WTC11 (cell line): ENCODE measurements around the gene CPT1C. TPM values are rescaled to one million over a fixed set of nuclear protein-coding genes. Genes with fewer than 3 reads are reported as not detected.

Experiments used
- ATAC-seq: fragments of 200-7000 bp; cut with Tn5 transposase; 2 replicates; pipeline ENCODE4 v1.10.0; 2021; ENCODE audit warnings: mild to moderate bottlenecking, moderate library complexity
- CTCF ChIA-PET: fragments of 300-600 bp; sonication (Branson Sonifier 250); formaldehyde crosslinking; loops from one replicate; lab custom pipeline; 2021; ENCODE audit warnings: antibody characterized with exemption; lab: Charles Lee
- POLR2A ChIA-PET: fragments of 350-600 bp; sonication (Branson Sonifier 250); formaldehyde crosslinking; loops from one replicate; lab custom pipeline; 2021; ENCODE audit warnings: antibody characterized with exemption; lab: Charles Lee
- DNase-seq: peaks from one replicate; pipeline ENCODE4 v3.0.0; 2021; ENCODE audit warnings: low spot score
- H3K27ac Mint-ChIP-seq: 2 replicates; pipeline ENCODE4 v1.8.0; 2021; ENCODE audit warnings: mixed read lengths
- H3K27me3 Mint-ChIP-seq: 2 replicates; pipeline ENCODE4 v1.8.0; 2021; ENCODE audit warnings: low read depth, mild to moderate bottlenecking, moderate library complexity, mixed read lengths
- H3K36me3 Mint-ChIP-seq: 2 replicates; pipeline ENCODE4 v1.8.0; 2021; ENCODE audit warnings: mixed read lengths
- H3K4me1 Mint-ChIP-seq: 2 replicates; pipeline ENCODE4 v1.8.0; 2022; ENCODE audit warnings: mixed read lengths
- H3K4me3 Mint-ChIP-seq: 2 replicates; pipeline ENCODE4 v1.8.0; 2021; ENCODE audit warnings: mild to moderate bottlenecking, moderate library complexity, mixed read lengths
- H3K9me3 Mint-ChIP-seq: 2 replicates; pipeline ENCODE4 v1.8.0; 2021; ENCODE audit warnings: mixed read lengths
- ATF1 ChIP-seq: sonication (generic); formaldehyde crosslinking; IDR thresholded peaks from 2 replicates; pipeline ENCODE4 v1.8.1; 2023; ENCODE audit warnings: mild to moderate bottlenecking, moderate library complexity, missing genetic modification reagents
- ELF4 ChIP-seq: sonication (generic); formaldehyde crosslinking; IDR thresholded peaks from 2 replicates; pipeline ENCODE4 v1.8.1; 2022; ENCODE audit warnings: low read depth, mild to moderate bottlenecking, moderate library complexity, missing genetic modification reagents
- IRF1 ChIP-seq: sonication (generic); formaldehyde crosslinking; IDR thresholded peaks from 2 replicates; pipeline ENCODE4 v1.8.0; 2023; ENCODE audit warnings: missing genetic modification reagents
- MAX ChIP-seq: sonication (generic); formaldehyde crosslinking; IDR thresholded peaks from 2 replicates; pipeline ENCODE4 v1.8.0; 2022; ENCODE audit warnings: mild to moderate bottlenecking, missing genetic modification reagents
- NFATC4 ChIP-seq: fragments of 250-450 bp; sonication (Bioruptor Pico); IDR thresholded peaks from 2 replicates; pipeline ENCODE4 v1.9.0; 2021; ENCODE audit warnings: mild to moderate bottlenecking
- PREB ChIP-seq: sonication (generic); formaldehyde crosslinking; IDR thresholded peaks from 2 replicates; pipeline ENCODE4 v1.8.1; 2022; ENCODE audit warnings: mild to moderate bottlenecking, missing genetic modification reagents, moderate library complexity, borderline replicate concordance
- PRRX2 ChIP-seq: fragments of 250-450 bp; sonication (Bioruptor Pico); IDR thresholded peaks from 2 replicates; pipeline ENCODE4 v1.8.0; 2021; ENCODE audit warnings: mild to moderate bottlenecking
- RELA ChIP-seq: sonication (generic); formaldehyde crosslinking; IDR thresholded peaks from 2 replicates; pipeline ENCODE4 v1.8.1; 2022; ENCODE audit warnings: missing genetic modification reagents, mild to moderate bottlenecking, borderline replicate concordance
- SMAD3 ChIP-seq: sonication (generic); formaldehyde crosslinking; IDR thresholded peaks from 2 replicates; pipeline ENCODE4 v1.8.0; 2022; ENCODE audit warnings: missing genetic modification reagents, mild to moderate bottlenecking, borderline replicate concordance
- SMAD4 ChIP-seq: sonication (generic); formaldehyde crosslinking; IDR thresholded peaks from 2 replicates; pipeline ENCODE4 v1.8.0; 2022; ENCODE audit warnings: mild to moderate bottlenecking, missing genetic modification reagents
- SP1 ChIP-seq: sonication (generic); formaldehyde crosslinking; conservative IDR thresholded peaks from 2 replicates; pipeline ENCODE4 v1.8.1; 2022; ENCODE audit warnings: missing genetic modification reagents
- TCF7 ChIP-seq: sonication (generic); formaldehyde crosslinking; IDR thresholded peaks from 2 replicates; pipeline ENCODE4 v1.8.0; 2022; ENCODE audit warnings: mild to moderate bottlenecking, low read depth, missing genetic modification reagents, moderate library complexity
- TP53 ChIP-seq: sonication (generic); formaldehyde crosslinking; IDR thresholded peaks from 2 replicates; pipeline ENCODE4 v1.8.1; 2023; ENCODE audit warnings: mild to moderate bottlenecking, missing genetic modification reagents
- ZMAT4 ChIP-seq: fragments of 250-450 bp; sonication (Bioruptor Pico); IDR thresholded peaks from 2 replicates; pipeline ENCODE4 v1.9.0; 2021; ENCODE audit warnings: mild to moderate bottlenecking
- ZNF396 ChIP-seq: fragments of 250-450 bp; sonication (Bioruptor Pico); IDR thresholded peaks from 2 replicates; pipeline ENCODE4 v1.8.0; 2021; ENCODE audit warnings: mild to moderate bottlenecking, moderate library complexity, borderline replicate concordance
- ZNF671 ChIP-seq: fragments of 250-450 bp; sonication (Bioruptor Pico); IDR thresholded peaks from 2 replicates; pipeline ENCODE4 v1.8.0; 2021; ENCODE audit warnings: mild to moderate bottlenecking
- total RNA-seq: library from RNA; stranded (reverse); gene quantifications from 3 replicates; pipeline ENCODE4 v1.2.3, GENCODE V29; 2021
- TF ChIP-seq, protein P1 (sequence below): fragments of 250-450 bp; sonication (Bioruptor Pico); IDR thresholded peaks from 2 replicates; pipeline ENCODE4 v2.1.2; 2022; ENCODE audit warnings: mild to moderate bottlenecking, moderate library complexity
- TF ChIP-seq, protein P2 (sequence below): sonication (generic); formaldehyde crosslinking; IDR thresholded peaks from 2 replicates; pipeline ENCODE4 v1.8.0; 2023; ENCODE audit warnings: mild to moderate bottlenecking, missing genetic modification reagents
- TF ChIP-seq, protein P3 (sequence below): sonication (generic); formaldehyde crosslinking; IDR thresholded peaks from 2 replicates; pipeline ENCODE4 v1.8.0; 2022; ENCODE audit warnings: mild to moderate bottlenecking, missing genetic modification reagents

CPT1C gene
- total RNA-seq, 1 experiment from 2014 or later, result 74.6 TPM

- TF ChIP-seq IRF1 (CRISPR knock-in tag) (no peak), TCF7 (no peak), SMAD4 (CRISPR knock-in tag) (no peak), TP53 (peak; percentile 37; the same call in 1 of the 2 replicates), ELF4 (CRISPR knock-in tag) (no peak), MAX (CRISPR knock-in tag) (no peak), ZNF671 (CRISPR knock-in tag) (no peak), PREB (CRISPR knock-in tag) (no peak), SMAD3 (CRISPR knock-in tag) (no peak), ZNF396 (CRISPR knock-in tag) (no peak), NFATC4 (CRISPR knock-in tag) (no peak)
Measured at GRCh38 chr19:49690079-49690655, 749 bp upstream of the CPT1C start (continued).

DNA sequence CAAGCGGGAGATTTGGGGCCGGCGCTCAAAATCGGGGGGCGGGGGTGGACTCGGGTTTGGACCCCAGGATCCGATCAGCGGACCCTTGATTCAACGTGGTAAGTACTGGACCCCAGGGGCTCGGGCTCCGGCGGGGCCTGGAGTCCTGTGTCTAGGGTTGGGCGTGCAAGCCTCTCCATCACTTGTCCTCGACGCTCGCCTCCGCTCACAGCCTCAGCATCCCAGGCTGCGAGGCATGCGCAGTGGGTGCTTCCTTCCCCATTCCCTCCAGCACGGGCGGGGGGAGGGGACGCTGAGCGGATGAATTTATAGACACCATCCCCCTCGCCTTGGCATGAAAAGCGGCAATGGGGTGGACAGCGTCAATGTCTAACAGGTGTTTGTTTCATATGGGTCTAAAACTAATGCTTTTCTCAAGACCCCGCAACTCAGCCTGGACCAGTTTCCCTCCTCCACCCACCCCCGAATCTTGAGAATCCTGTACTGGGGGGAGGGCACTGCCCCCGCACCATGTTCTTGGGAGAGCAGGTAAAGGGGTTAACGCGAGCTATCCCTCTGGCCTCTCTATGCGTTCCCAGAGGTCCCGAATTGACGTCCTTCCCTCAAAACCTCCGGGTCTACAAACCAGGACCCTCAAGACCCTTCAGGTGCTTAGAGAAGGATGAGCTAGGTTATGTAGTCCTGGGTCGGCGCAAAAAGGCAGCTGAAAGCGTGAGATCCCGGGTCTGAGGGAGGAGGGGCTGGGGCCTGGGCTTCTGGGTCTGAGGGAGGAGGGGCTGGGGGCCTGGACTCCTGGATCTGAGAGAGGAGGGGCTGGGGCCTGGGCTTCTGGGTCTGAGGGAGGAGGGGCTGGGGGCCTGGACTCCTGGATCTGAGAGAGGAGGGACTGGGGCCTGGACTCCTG, 579 bp downstream of the CPT1C start:
- Mint-ChIP-seq H3K4me1 (peaks cover 36% of the 10 kb centered on the region), H3K36me3 (peaks cover 26% of the 10 kb centered on the region), H3K27me3 (no peaks in the 10 kb centered on the region), H3K9me3 (peaks cover 3% of the 10 kb centered on the region), H3K4me3 (peak overlapping the region; percentile 93), H3K27ac (peak overlapping the region; percentile 96)
- CTCF ChIA-PET, result interaction anchor here (1.0 to 3.8 kb wide), 10 partner anchors 11 to 114 kb away, joined by 3 to 19 read pairs (median 8); partner anchors contain the start of genes AP2A1 and RRAS
- ATAC-seq (peak; percentile 36), DNase-seq (peak; percentile 77)
- POLR2A ChIA-PET, result interaction anchor here (0.5 to 5.9 kb wide), 7 partner anchors 13 to 174 kb away, joined by 3 to 38 read pairs (median 6); partner anchors contain the start of genes PRMT1 and RRAS
- TF ChIP-seq MAX (CRISPR knock-in tag) (peak; percentile 69; the same call in 1 of the 2 replicates), ZMAT4 (CRISPR knock-in tag) (peak; percentile 78; the same call in 1 of the 2 replicates), RELA (CRISPR knock-in tag) (no peak), SP1 (peak; percentile 13; the same call in 1 of the 2 replicates), IRF1 (CRISPR knock-in tag) (0 out of 2 replicates have a peak, but pooled peaks have one; percentile 13), ATF1 (CRISPR knock-in tag) (0 out of 2 replicates have a peak, but pooled peaks have one; percentile 23), PRRX2 (CRISPR knock-in tag) (0 out of 2 replicates have a peak, but pooled peaks have one; percentile 23), NFATC4 (CRISPR knock-in tag) (0 out of 2 replicates have a peak, but pooled peaks have one; percentile 3)
- TF ChIP-seq, protein P1, sequence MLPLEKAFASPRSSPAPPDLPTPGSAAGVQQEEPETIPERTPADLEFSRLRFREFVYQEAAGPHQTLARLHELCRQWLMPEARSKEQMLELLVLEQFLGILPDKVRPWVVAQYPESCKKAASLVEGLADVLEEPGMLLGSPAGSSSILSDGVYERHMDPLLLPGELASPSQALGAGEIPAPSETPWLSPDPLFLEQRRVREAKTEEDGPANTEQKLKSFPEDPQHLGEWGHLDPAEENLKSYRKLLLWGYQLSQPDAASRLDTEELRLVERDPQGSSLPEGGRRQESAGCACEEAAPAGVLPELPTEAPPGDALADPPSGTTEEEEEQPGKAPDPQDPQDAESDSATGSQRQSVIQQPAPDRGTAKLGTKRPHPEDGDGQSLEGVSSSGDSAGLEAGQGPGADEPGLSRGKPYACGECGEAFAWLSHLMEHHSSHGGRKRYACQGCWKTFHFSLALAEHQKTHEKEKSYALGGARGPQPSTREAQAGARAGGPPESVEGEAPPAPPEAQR (CRISPR knock-in tag), result no peak
- TF ChIP-seq, protein P2, sequence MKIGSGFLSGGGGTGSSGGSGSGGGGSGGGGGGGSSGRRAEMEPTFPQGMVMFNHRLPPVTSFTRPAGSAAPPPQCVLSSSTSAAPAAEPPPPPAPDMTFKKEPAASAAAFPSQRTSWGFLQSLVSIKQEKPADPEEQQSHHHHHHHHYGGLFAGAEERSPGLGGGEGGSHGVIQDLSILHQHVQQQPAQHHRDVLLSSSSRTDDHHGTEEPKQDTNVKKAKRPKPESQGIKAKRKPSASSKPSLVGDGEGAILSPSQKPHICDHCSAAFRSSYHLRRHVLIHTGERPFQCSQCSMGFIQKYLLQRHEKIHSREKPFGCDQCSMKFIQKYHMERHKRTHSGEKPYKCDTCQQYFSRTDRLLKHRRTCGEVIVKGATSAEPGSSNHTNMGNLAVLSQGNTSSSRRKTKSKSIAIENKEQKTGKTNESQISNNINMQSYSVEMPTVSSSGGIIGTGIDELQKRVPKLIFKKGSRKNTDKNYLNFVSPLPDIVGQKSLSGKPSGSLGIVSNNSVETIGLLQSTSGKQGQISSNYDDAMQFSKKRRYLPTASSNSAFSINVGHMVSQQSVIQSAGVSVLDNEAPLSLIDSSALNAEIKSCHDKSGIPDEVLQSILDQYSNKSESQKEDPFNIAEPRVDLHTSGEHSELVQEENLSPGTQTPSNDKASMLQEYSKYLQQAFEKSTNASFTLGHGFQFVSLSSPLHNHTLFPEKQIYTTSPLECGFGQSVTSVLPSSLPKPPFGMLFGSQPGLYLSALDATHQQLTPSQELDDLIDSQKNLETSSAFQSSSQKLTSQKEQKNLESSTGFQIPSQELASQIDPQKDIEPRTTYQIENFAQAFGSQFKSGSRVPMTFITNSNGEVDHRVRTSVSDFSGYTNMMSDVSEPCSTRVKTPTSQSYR (CRISPR knock-in tag), result peak; percentile 92
- TF ChIP-seq, protein P3, sequence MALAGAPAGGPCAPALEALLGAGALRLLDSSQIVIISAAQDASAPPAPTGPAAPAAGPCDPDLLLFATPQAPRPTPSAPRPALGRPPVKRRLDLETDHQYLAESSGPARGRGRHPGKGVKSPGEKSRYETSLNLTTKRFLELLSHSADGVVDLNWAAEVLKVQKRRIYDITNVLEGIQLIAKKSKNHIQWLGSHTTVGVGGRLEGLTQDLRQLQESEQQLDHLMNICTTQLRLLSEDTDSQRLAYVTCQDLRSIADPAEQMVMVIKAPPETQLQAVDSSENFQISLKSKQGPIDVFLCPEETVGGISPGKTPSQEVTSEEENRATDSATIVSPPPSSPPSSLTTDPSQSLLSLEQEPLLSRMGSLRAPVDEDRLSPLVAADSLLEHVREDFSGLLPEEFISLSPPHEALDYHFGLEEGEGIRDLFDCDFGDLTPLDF, result peak; percentile 53; the same call in 1 of the 2 replicates
